Fibroblast of gingiva (primary cell): ENCODE data around the gene ELAPOR1.

ENCODE experiments used
- DNase-seq: peaks from one replicate; pipeline ENCODE4 v3.0.0-alpha.2; 2011; ENCODE audit warnings: low read depth

Gene ELAPOR1

GRCh38 chr1:109113590-109114341 lies at the start of gene ELAPOR1:
ELAPOR1 (plus strand) TSS chr1:109114115; CDS start chr1:109114184, 69 bp downstream.
- DNase-seq, result no peak

- DNase-seq, result no peak
These were observed 48.8 kb upstream of the ELAPOR1 start for GRCh38 chr1:109065137-109065536.

- no peak for DNase-seq
These were observed 46.0 kb upstream of the ELAPOR1 start for GRCh38 chr1:109067883-109068282.

GRCh38 chr1:109069294-109069693 lies 44.6 kb upstream of the ELAPOR1 start:
- no peak for DNase-seq

- DNase-seq, result peak; percentile 98
These were observed 38.1 kb upstream of the ELAPOR1 start, which contains the start of gene TAF13 for GRCh38 chr1:109075531-109076490. TAF13 (minus strand) TSS chr1:109076003; CDS start chr1:109075947, 56 bp downstream.

GRCh38 chr1:109078317-109078716 lies 35.6 kb upstream of the ELAPOR1 start:
- DNase-seq, result no peak

- no peak for DNase-seq
These were observed 34.7 kb upstream of the ELAPOR1 start for GRCh38 chr1:109079240-109079622.

- DNase-seq, result no peak
These were observed 33.4 kb upstream of the ELAPOR1 start for GRCh38 chr1:109080441-109081082.

GRCh38 chr1:109083501-109083900 lies 30.4 kb upstream of the ELAPOR1 start:
- DNase-seq, result no peak

GRCh38 chr1:109083923-109084322 lies 30.0 kb upstream of the ELAPOR1 start:
- no peak for DNase-seq

- DNase-seq, result no peak
These were observed 29.1 kb upstream of the ELAPOR1 start for GRCh38 chr1:109084563-109085517.

GRCh38 chr1:109089242-109090015 lies 24.5 kb upstream of the ELAPOR1 start:
- DNase-seq, result peak; percentile 81

GRCh38 chr1:109090196-109091077 lies 23.5 kb upstream of the ELAPOR1 start, which contains the start of gene TMEM167B:
TMEM167B (plus strand) TSS chr1:109090764; CDS start chr1:109090873, 109 bp downstream.
- DNase-seq, result peak; percentile 96

- DNase-seq, result peak; percentile 58
These were observed 22.7 kb upstream of the ELAPOR1 start for GRCh38 chr1:109091078-109091838.

GRCh38 chr1:109091839-109092193 lies 22.1 kb upstream of the ELAPOR1 start:
- no peak for DNase-seq

GRCh38 chr1:109094377-109094803 lies 19.5 kb upstream of the ELAPOR1 start:
- DNase-seq, result peak; percentile 71

- no peak for DNase-seq
These were observed 19.0 kb upstream of the ELAPOR1 start for GRCh38 chr1:109094871-109095270.

GRCh38 chr1:109095631-109096030 lies 18.3 kb upstream of the ELAPOR1 start:
- no peak for DNase-seq
